G401 (cell line): ENCODE measurements around the gene DGKB. TPM values are rescaled to one million over a fixed set of nuclear protein-coding genes. Genes with fewer than 3 reads are reported as not detected.
A peak's percentile ranks its signal among the peaks of the same experiment; 100 is the strongest.

Source experiments
- DNase-seq: peaks from one replicate; pipeline ENCODE4 v3.0.0-alpha.2; 2015; ENCODE audit warnings: low spot score
- in situ Hi-C: cut with HindIII; loops from 2 replicates; pipeline ENCODE4 v1.10.0; 2016; ENCODE audit warnings: low sequenced_read_pairs, mixed read lengths
- total RNA-seq: library from RNA; depleted of rRNA; stranded (reverse); fragments of >200 nt; shearing (Covaris generic); gene quantifications from 2 replicates; pipeline ENCODE4 v1.2.3, GENCODE V29; 2014

DGKB gene
- total RNA-seq, 1 experiment from 2014 or later, result not detected

GRCh38 chr7:14438366-14438765 lies 464.2 kb downstream of the DGKB start:
- in situ Hi-C loops, result no loop called here
- DNase-seq, result no peak

DNA sequence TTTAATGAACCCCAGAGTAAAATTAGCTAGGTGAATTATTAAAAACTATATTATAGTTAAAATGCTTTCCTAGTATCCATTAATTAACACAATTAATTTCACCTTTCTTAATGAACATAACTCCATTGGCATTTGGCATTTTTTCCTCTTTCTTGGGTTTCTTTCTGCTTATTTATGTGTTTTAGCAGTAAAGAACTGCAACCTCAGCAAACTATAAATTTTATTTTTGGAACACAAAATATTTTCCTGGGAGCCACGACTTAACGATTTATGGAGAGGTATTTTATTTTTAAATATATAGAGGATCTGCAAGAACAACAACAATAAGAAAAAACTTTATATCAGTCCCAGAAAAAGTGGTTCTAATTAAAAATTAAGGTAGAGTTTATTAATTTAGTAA lies 465.7 kb downstream of the DGKB start:
- DNase-seq, result no peak
- in situ Hi-C loops, result no loop called here

- in situ Hi-C loops, result no loop called here
- no peak for DNase-seq
Observed at GRCh38 chr7:14432924-14433323, 469.6 kb downstream of the DGKB start.

DNA sequence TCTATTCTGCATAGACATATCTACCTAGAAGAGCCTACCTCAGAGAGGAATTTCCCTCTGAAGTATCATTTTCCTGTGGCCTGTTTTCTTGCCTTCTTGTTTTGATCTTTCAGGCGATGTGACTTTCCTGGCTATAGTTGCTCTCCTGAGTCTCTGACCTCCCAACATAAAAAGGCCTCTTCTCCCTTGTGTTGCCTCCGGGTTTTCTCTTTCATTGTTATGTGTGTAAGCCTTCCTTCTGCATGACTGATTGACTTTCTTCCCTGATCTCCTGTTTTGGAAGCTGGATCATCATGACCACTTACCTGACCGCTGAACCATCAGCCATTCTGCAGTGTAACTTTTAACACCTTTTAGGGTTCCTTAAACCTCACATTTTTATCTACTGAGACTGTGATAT lies 471.6 kb downstream of the DGKB start:
- DNase-seq, result no peak
- in situ Hi-C loops, result no loop called here

- no peak for DNase-seq
- in situ Hi-C loops, result no loop called here
Observed at GRCh38 chr7:14425559-14425958, 477.0 kb downstream of the DGKB start.

- DNase-seq, result no peak
- in situ Hi-C loops, result no loop called here
Observed at GRCh38 chr7:14424675-14425074, 477.9 kb downstream of the DGKB start.

DNA sequence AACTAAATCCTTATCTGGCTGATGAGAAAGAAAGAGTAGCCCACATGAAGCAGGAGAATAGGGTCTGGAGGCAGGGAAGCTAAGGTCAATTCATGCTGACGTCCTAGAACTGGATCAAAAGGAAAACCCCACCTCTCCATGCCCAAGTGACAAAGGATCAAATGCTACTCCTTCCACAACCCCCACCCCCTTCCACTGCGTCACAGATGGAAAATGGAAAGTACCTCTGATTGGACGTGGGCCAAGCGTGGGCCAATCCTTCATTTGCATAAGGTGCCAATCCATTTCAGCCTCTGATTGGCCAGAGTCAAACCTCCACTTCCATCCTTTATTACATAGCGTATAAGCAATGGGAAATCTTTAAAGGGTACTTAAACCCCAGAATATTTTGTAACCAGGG lies 481.8 kb downstream of the DGKB start:
- in situ Hi-C loops, result no loop called here
- no peak for DNase-seq

DNA sequence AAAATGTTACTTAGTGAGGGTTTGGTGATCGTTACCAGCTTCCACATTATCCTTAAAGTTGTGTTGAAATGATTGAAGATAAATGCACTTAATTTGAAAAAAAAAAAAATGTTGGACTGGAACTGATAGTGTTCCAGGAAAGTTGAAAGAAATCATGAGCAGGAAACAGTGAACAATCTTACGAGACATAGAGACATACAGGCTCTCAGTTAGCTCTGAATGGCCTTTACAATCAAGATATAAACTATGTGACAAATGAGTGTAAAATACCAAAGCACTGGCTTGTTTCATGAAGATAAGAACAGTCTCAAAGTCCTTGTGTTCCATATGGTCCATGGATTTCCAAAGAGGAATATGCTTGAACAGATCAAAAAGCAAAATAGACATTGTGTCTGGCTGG lies 483.0 kb downstream of the DGKB start:
- in situ Hi-C loops, result no loop called here
- DNase-seq, result peak; percentile 9

DNA sequence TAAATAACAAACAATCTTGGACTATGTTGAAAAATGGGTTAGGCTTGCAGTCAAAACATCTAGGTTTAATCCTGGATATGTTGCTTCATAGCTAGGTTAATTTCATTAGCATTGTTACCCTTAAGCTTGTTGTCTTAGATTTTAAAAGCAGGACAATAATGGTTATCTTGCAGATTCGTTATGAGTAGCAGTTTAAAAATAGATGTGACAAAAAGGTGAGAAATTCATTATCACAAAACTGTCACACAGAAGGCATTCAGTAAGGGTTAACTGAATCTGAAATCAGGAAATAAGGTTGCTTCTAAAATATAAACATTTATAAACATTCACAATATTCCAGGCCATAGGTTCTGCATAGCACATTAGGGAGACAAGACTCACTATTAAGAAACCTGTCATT lies 483.9 kb downstream of the DGKB start:
- in situ Hi-C loops, result no loop called here

DNA sequence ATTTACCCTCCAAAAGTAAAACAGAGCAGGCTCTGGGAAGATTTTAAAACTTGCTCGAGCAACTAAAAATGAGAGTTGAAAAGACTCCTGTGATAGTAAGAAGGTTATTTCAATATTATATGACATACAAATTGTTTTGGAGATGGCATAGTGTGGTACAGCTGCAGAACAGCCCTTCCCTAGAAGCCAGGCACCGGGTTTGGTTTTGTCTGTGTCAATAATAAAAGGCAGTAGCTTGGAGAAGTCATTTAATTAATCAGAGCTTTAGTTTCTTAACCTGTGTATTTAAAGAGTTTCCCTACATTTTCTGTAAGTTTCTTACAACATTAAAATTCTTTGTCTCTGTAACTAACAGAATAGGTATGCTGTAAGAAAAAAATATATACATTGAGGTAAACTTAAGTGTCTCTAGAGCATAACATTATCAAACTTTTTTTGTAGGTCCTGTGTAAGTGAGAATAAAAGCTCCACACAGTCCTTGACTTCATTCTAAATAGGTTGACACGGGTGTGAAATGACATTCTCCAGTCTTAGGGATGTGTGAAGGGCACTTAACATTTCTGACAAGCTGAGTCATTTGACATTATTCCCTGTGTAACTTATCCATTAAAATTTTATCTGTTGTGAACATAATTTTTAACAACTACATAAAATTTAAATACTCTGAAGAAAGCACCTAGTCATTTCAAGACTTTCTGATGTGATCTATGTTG lies 488.1 kb downstream of the DGKB start:
- in situ Hi-C loops, result no loop called here
- no peak for DNase-seq

More for the DNA sequence above, 483.9 kb downstream of the DGKB start:
- DNase-seq, result no peak

GRCh38 chr7:14407246-14408015 lies 495.1 kb downstream of the DGKB start:
- in situ Hi-C loops, result no loop called here

GRCh38 chr7:14403587-14403986 lies 499.0 kb downstream of the DGKB start:
- no peak for DNase-seq
- in situ Hi-C loops, result no loop called here

More at GRCh38 chr7:14407246-14408015, 495.1 kb downstream of the DGKB start:
- DNase-seq, result no peak

GRCh38 chr7:14400271-14400670 lies 502.3 kb downstream of the DGKB start:
- in situ Hi-C loops, result no loop called here
- peak; percentile 14 for DNase-seq

DNA sequence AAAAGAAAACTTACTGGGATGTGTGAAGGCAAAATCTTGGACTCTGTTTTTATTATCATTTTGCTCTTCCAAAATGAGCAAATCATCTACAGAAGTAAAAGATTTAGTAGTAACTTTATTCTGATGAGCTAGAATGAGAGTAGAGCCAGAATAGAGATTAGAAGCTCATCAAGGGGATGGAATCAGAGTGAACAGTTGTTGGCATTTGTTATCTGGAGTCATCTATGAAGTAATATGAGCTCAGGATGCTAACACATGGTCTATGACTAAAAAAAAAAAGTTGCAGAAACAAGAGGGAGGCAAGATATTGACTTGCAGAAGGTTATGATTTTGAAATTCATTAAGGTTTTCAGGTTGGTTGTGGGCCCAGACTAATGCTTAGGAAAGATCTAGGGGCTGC lies 504.0 kb downstream of the DGKB start:
- in situ Hi-C loops, result no loop called here

GRCh38 chr7:14395860-14396259 lies 506.7 kb downstream of the DGKB start:
- DNase-seq, result no peak
- in situ Hi-C loops, result no loop called here

More for the DNA sequence above, 504.0 kb downstream of the DGKB start:
- DNase-seq, result no peak

DNA sequence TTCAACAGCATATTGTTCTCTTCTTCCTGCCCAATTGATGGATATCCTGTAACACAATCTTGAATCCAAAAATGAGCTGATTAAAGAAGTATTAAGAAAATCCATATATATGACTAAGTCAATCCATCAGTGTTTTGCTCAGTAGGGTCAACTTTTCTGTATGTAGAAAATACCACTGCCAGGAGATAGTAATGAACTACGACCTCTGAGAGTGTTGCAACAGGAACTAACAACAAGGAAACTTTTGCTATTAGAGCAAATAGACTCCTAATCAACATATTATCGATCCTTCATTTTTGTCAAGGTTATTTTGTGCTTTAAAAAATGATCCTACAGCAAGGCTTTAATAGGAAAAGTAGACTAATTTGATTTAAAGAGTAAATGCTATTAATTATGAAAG lies 507.8 kb downstream of the DGKB start:
- DNase-seq, result no peak
- in situ Hi-C loops, result no loop called here

- in situ Hi-C loops, result no loop called here
Observed at GRCh38 chr7:14389595-14389994, 513.0 kb downstream of the DGKB start.

GRCh38 chr7:14389181-14389591 lies 513.4 kb downstream of the DGKB start:
- DNase-seq, result no peak
- in situ Hi-C loops, result no loop called here

More at GRCh38 chr7:14389595-14389994, 513.0 kb downstream of the DGKB start:
- no peak for DNase-seq

DNA sequence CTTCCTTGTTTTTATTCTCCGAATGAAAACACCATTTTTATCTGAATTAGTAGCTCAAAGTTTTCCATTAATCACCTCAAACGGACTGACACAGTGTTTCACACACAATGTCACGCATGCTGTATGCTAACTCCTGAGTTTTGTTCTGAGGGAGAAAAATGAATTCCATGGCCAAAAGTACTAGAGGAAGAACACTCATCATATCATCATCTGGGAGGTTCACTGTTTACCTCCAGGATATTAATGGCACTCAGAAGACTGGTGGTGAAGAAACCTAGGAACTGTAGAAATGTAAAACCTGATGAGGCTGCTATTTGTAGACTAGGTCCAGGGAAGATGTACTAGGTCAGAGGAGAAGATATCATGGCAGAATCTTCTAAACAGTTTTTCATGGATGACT lies 517.5 kb downstream of the DGKB start:
- in situ Hi-C loops, result no loop called here
- DNase-seq, result no peak

GRCh38 chr7:14381936-14382335 lies 520.6 kb downstream of the DGKB start:
- DNase-seq, result no peak
- in situ Hi-C loops, result no loop called here

DNA sequence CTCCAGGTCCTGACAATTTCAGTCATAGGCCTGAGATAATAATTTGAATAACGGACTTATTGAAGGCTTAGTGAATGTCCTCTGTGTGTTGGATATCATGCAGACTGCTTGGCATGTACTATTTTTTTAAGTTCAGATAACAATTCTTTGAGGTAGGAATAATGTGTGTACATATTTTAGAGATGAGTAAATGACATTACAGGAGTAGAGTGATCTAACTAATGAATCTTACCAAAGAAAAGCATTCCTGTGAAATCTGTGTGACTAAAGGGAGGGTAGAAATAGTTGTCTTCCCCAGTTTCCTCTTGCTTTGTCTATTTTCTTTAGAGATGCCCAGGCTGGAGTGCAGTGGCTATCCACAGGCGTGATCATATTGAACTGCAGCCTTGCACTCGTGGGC lies 521.2 kb downstream of the DGKB start:
- no peak for DNase-seq
- in situ Hi-C loops, result no loop called here
